GM18505 (cell line): Measurements from ENCODE around the gene TANGO2.

ENCODE experiments used
- ATAC-seq: cut with Tn5 transposase; IDR thresholded peaks from one replicate; pipeline ENCODE4 v1.9.1; 2021; ENCODE audit not compliant: unreplicated experiment
- POLR2A ChIP-seq: IDR thresholded peaks from 4 replicates; pipeline ENCODE4 v1.6.1; 2011; ENCODE audit warnings: borderline replicate concordance; ENCODE audit not compliant: insufficient read depth, insufficient read length; ENCODE audit errors: extremely low read depth

TANGO2 gene

DNA sequence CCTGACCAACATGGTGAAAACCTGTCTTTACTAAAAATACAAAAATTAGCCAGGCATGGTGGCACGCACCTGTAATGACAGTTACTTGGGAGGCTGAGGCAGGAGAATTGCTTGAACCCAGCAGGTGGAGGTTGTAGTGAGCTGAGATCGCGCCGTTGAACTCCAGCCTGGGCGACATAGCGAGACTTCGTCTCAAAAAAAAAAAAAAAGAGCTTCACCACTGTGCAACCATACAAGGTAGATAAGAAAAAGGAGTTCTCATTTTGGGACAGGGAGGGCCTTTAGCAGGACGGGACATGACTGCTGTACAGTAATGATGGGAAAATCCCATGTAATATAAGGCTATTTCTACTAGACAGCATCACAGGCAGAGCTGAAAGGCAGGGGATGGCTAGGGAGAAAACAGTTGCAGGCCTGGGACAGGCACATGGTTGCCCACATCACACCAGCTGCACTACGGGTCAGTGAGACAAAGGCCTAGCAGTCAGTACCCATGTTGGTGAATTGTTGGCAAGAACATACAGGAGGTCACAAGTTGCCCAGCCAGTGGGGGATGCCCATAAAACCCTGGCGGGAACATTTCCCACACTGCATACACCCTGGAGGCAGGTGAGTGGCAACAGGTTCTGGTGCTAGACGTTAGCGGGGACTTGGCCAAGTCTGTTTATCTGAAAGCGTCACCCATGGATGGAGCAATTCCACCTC is 5.4 kb downstream of the TANGO2 start:
- no peak for ATAC-seq
- no peak for TF ChIP-seq POLR2A

DNA sequence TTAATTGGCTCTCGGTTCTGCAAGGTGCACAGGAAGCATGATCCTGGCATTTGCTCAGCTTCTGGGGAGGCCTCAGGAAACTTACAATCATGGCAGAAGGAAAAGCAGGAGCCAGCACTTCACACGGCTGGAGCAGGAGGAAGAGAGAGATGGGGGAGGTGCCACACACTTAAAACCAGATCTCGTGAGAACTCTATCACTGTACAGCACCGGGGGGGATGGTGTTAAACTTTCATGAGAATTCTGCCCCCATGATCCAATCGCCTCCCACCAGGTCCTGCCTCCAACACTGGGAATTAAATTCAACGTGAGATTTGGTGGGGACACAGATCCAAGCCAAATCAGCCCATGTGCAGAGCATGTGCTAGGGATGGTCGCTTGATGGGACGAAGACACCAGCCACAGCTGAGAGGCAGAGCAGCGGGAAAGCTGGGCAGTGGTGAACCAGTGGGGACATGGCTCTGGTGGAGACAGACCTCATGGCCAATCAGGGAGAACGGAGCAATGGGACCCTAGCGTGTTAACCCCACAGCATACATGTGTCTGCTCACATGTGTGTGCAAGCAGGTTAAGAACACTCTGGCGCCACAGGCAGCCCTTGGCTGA is 6.2 kb downstream of the TANGO2 start:
- TF ChIP-seq POLR2A = no peak
- no peak for ATAC-seq

- no peak for ATAC-seq
- TF ChIP-seq POLR2A = no peak
Observed at GRCh38 chr22:20027966-20028854, 7.3 kb downstream of the TANGO2 start.

- no peak for ATAC-seq
- no peak for TF ChIP-seq POLR2A
Observed at GRCh38 chr22:20028855-20029549, 8.1 kb downstream of the TANGO2 start.

DNA sequence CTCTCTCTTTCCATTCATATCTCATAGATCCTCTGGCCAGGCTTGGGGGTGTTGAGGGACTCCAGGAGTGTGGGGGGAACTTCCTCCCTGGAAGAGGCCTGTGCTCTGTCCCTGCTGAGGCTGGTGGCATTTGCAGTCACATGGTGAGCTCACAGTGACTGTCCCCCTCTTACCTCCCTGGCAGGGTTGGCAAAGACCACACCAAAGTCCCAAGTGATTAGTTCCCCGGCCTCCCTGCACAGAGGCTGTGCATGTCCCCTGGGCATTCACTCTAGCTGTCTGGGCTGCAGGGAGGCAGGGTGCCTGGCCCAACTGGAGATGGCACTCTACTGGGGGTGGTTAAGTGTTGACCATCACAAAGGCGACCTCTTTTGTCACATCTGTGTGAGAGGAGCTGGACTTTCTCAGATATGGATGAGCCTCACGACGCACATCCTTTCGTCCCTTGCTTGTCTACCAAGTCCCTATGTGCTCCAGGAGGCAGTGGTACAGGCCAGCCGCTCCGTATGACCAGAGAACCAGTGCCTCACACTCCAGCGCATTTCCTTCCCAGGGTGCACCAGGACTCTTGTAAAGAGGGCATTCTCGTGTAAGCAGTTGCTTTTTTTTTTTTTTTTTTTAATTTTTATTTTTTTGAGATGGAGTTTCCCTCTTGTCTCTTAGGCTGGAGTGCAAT is 8.8 kb downstream of the TANGO2 start:
- no peak for ATAC-seq
- no peak for TF ChIP-seq POLR2A

GRCh38 chr22:20031732-20032406 is 11.0 kb downstream of the TANGO2 start:
- TF ChIP-seq POLR2A = no peak
- no peak for ATAC-seq

GRCh38 chr22:20032407-20032991 is 11.6 kb downstream of the TANGO2 start:
- no peak for TF ChIP-seq POLR2A
- ATAC-seq = no peak

GRCh38 chr22:20033045-20033706 is 12.3 kb downstream of the TANGO2 start:
- TF ChIP-seq POLR2A = no peak
- ATAC-seq = no peak

DNA sequence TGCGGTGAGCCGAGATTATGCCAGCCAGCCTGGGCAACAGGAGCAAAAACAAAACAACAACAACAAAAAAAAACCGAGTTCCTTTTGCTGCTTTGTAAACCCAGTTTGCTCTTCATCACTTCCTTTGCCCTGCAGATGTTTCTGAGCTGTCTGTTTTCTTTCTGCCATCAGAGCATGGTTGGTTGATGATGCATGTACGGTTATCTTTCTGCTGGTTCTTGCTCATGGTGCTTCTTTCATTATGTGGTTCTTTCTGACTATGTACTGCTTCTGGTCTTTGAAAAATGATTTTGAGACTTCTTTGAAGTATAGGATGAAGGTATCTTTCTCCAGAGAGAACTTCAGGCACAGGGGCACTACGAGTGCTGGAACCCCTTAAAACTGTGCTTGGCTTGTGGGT is 13.2 kb downstream of the TANGO2 start:
- TF ChIP-seq POLR2A = no peak
- no peak for ATAC-seq

DNA sequence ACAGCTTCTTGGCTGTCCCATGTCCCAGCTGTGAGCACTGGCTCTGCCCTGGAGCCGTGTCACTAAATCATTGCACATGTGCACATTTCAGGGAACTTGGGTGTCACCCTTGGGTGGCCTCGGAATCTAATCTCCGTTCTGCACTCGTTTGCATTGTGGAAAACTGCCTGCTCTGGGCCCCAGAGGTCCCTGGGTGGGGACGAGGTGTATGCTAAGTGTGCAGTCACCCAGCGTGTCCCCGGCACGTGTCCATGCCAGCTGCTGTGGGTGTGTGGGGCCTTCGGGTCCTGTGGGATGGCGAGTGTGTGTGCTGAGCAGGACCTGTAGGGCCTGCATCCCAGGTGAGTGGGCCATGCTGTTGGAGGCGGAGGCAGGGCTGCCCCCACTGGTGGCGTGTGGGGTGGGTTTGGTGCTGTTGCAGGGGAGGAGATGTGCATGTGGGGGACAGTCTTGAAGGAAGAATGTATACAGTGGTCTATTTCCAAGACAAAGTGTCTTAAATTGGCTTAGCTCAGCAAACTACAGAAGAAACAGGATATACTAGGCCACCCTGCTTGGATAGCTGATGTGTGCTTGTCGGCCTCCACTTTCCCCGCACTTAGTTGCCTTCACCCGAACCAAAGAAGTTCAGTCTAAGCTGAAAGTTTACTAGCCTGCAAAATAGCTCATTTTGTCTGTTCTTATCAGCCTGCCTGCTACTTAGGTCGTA is 14.6 kb downstream of the TANGO2 start:
- no peak for ATAC-seq
- no peak for TF ChIP-seq POLR2A

- no peak for ATAC-seq
- TF ChIP-seq POLR2A = no peak
Observed at GRCh38 chr22:20036084-20036482, 15.2 kb downstream of the TANGO2 start.
